Superior temporal gyrus (tissue), 1 donor: ENCODE data around the gene LBHD1.
"Not testable (repeated sequence)": the region's sequence is repeated elsewhere in the genome, so short reads cannot be mapped to it uniquely, and the experiment has no call there.

Source experiments
- DNase-seq: peaks from one replicate; pipeline ENCODE4 v3.0.0-alpha.2; 2016; ENCODE audit errors: extremely low spot score

LBHD1 gene

DNA sequence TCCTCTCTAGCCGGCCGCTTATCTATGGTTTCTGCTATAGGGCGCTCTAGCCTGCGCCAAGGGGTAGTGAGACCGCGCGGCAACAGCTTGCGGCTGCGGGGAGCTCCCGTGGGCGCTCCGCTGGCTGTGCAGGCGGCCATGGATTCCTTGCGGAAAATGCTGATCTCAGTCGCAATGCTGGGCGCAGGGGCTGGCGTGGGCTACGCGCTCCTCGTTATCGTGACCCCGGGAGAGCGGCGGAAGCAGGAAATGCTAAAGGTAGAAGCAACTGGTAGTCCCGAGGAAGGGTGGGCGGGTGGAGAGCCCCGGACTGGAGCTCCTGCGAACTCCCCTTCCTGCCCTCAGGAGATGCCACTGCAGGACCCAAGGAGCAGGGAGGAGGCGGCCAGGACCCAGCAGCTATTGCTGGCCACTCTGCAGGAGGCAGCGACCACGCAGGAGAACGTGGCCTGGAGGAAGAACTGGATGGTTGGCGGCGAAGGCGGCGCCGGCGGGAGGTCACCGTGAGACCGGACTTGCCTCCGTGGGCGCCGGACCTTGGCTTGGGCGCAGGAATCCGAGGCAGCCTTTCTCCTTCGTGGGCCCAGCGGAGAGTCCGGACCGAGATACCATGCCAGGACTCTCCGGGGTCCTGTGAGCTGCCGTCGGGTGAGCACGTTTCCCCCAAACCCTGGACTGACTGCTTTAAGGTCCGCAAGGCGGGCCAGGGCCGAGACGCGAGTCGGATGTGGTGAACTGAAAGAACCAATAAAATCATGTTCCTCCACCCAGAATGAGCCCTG is at the start of gene LBHD1, which contains the start of gene UQCC3:
Gene LBHD1, minus strand, starts transcription at position 660 of the 782 bp plus-strand sequence. CDS start 2,236 bp downstream, outside the sequence.
Gene UQCC3, plus strand, starts transcription at position 66 of the 782 bp plus-strand sequence. Its CDS starts 73 bp downstream, at position 139.
- DNase-seq, result peak; percentile 90

DNA sequence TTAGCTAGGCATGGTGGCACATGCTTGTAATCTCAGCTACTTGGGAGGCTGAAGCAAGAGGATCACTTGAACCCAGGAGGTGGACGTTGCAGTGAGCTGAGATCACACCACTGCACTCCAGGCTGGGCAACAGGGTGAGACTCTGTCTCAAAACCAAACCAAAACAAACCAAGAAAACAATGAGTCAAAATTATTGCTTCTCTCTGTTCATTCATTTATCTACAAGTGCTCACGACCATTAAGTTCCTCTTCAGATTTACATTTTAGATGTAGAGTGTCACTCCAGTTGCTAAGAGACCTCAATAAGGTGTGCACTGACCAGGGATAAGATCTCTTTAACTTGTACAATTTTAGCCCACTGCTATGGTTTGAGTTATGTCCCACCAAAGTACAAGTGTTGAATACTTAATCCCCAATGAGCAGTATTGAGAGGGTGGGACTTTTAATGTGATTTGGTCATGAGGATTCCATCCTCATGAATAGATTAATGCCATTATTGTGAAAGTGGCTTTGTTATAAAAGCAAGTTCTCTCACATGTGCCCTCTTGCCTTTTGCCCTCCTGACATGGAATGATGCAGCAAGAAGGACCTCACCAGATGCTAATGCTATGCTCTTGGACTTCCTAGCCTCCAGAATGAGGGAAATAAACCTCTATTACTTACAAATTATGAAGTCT is 47.4 kb upstream of the LBHD1 start:
- DNase-seq, result no peak

- no peak for DNase-seq
These were observed 44.7 kb upstream of the LBHD1 start for GRCh38 chr11:62716816-62717215.

DNA sequence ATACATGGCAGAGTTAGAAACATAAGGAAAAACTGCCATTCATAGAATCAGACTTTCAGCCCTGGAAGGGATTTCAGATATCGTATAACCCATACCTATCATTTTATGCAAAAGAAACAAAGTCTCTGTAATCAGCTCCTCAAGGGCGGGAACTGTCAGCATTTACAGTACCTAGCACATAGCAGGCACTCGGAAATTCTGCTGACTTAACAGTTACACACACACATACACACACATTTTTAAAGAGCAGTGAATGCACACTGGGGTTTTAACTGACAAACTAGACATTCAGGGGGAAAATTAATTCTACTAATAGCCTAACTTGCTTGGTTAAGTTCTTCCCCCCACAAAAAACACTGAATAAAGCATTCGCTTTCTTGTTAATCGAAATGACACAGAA is 44.1 kb upstream of the LBHD1 start:
- DNase-seq, result no peak

- DNase-seq, result no peak
These were observed 43.4 kb upstream of the LBHD1 start for GRCh38 chr11:62715150-62716130.

GRCh38 chr11:62713343-62713742 is 41.3 kb upstream of the LBHD1 start:
- no peak for DNase-seq

- DNase-seq, result peak; percentile 3
These were observed 40.8 kb upstream of the LBHD1 start for GRCh38 chr11:62712861-62713260.

DNA sequence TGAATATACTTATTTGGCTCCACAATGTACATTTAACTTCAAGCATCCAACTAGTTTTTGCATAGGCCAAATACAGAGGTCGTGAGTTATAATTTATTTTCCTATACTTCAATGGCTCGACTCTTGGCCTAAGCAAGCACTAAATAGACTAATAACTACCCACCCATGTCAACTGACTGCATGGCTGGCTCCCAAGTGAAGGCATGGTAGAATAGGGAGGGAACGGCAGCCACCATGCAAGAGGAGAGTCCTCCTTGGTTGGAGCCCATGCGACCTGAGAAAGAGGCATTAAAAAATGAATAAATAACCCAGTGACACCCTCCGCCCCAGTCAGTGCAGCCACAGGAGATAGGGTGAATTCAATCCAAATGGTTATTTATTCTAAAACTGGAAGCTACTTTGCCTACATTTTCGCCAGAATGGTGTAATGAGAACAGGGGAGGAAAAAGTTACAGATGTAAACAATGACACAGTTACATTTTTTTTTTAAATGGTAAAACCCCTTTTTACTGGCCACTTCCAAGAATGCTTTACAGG is 40.3 kb upstream of the LBHD1 start:
- no peak for DNase-seq

GRCh38 chr11:62710001-62710345 is 37.9 kb upstream of the LBHD1 start:
- DNase-seq, result no peak

GRCh38 chr11:62709247-62710000 is 37.4 kb upstream of the LBHD1 start:
- DNase-seq, result peak; percentile 99

GRCh38 chr11:62708793-62709192 is 36.7 kb upstream of the LBHD1 start:
- DNase-seq, result no peak

- DNase-seq, result peak; percentile 26
These were observed 36.3 kb upstream of the LBHD1 start for GRCh38 chr11:62708392-62708791.

GRCh38 chr11:62707277-62707861 is 35.3 kb upstream of the LBHD1 start, which contains the start of the genes BSCL2 and GNG3:
BSCL2 (minus strand) TSS chr11:62707424; CDS start chr11:62707195, 229 bp downstream.
GNG3 (plus strand) TSS chr11:62707676; CDS start chr11:62708296, 620 bp downstream.
- peak; percentile 84 for DNase-seq

DNA sequence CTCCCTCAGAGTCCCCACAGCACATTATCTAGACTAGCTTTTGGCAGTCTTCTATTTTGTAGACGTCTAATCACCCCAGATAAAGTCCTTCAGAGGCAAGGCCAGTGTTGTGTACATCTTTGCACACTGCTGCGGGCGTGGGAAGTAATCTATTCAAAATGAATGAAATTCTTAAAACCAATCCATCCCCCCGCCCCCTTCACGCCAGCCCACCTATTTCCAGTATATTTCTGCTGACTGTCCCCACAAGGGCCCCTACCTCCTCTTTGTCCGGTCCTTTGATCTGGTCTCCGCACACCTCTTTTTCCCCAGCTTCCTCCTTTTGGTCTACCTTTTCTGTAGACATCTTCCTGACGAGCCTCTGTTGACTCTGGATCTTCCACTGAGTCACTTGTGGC is 34.8 kb upstream of the LBHD1 start:
- DNase-seq, result no peak

GRCh38 chr11:62705880-62706849 is 34.1 kb upstream of the LBHD1 start:
- peak; percentile 94 for DNase-seq

DNA sequence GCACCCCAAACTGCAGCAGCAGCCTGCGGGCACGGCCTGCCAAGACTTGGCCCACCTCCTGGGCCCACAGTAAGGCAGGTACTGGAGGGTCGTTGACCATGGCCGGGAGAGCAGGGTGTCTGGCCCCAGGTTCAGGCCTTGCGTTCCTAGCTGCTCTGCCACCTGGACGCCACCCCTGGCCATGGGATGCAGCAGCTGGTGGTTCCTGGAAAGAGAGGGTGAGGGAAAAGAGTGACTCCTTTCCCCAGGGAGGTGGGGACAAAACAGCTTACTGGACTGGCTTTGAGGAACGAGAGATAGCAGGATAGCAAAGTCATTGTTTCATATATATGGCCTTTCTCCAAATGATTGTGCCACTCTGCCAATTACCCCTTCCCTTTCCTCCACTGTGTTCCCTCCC is 33.3 kb upstream of the LBHD1 start:
- DNase-seq, result no peak

GRCh38 chr11:62703921-62704320 is 31.9 kb upstream of the LBHD1 start:
- not testable (repeated sequence) for DNase-seq

- DNase-seq, result no peak
These were observed 30.2 kb upstream of the LBHD1 start for GRCh38 chr11:62702246-62702645.
